Lower leg skin (tissue), 4 donors: ENCODE results near the gene SIX3. TPM values are rescaled to one million over a fixed set of nuclear protein-coding genes. Genes with fewer than 3 reads are reported as not detected.
A peak's percentile ranks its signal among the peaks of the same experiment; 100 is the strongest.

Source experiments
- DNase-seq, 2 donors: peaks; one replicate each; pipeline ENCODE4 v3.0.0-alpha.2; 2019; ENCODE audit warnings: low spot score in 2 of 2
- H3K4me3 ChIP-seq: fragments of 200-600 bp; sonication (generic); 2 replicates; pipeline ENCODE4 v1.5.1; 2017; ENCODE audit warnings: mild to moderate bottlenecking, low read depth; ENCODE audit not compliant: poor library complexity, severe bottlenecking
- CTCF ChIP-seq, 3 donors: fragments of 450-650 bp; IDR thresholded peaks; one replicate each; pipeline ENCODE4 v1.5.1; 2016; ENCODE audit warnings: antibody characterized with exemption in 3 of 3, mild to moderate bottlenecking in 3 of 3, moderate library complexity in 2 of 3
- POLR2A ChIP-seq, 2 donors: fragments of 450-650 bp; IDR thresholded peaks; one replicate each; pipeline ENCODE4 v1.6.1; 2016 to 2017; ENCODE audit warnings: antibody characterized with exemption in 2 of 2, mild to moderate bottlenecking in 1 of 2, moderate library complexity in 1 of 2
- WGBS, 2 donors: methylation state at CpG; one replicate each; pipeline ENCODE4 v1.1.5; 2018; 5-methylcytosine and 5-hydroxymethylcytosine counted together
- intact Hi-C: fragments of 100-400 bp; cut with DNase I; formaldehyde crosslinking; loops from one replicate; pipeline ENCODE4 v1.15.0; 2023; ENCODE audit warnings: low total_unique reads
- total RNA-seq, 4 donors: library from RNA; depleted of rRNA; stranded (reverse); fragments of >200 nt; gene quantifications; one replicate each; pipeline ENCODE4 v1.1.0, GENCODE V29; 2016

The SIX3 gene
- total RNA-seq, 4 donors from 2014 or later, result not detected

DNA sequence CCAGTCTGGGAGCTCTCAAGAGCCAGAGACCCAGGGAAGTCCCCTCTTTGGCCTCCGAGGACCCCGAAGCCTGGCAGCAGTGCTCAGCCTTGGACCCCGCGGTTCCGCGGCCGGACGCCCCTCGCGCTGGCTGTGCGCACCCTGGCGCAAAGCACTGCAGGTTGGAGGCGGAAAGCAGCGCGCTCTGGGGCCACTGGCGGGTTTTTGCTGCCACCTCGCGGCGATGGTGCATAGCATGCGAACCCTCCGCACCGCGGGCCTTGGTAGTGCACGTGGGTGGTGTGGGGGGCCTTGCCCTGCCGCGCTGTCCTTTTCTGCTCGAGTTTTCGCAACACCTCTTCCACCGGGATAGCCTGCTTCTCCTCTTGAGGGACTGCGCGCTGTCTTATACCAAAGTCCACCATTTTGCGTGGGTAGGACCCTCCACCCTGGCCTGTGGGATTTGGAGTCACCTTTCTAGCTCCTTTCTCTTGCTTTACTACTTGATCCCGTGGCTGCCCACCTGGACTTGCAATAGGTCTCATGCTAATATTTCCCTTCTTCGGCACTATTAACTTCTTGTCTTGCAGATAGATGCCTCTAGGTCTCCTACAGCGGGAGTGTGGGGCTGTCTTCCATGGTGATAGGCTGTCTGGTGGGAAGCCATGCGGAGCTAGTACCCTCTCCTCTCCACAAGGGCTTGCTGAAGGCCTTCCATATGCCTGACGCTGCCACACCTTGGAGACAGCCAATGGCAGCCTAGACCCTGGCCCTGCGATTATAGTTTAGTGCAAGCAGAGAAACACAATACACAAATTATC, 14.3 kb downstream of the SIX3 start:
- peak; percentile 44 to 95 for DNase-seq
- no peak for TF ChIP-seq POLR2A (IDR thresholded peaks at IDR 0.05)
- TF ChIP-seq CTCF (IDR thresholded peaks at IDR 0.05), result no peak
- WGBS, 2 donors, result 10 to 12% methylated on average over 32 to 38 of the region's 38 CpGs
- H3K4me3 ChIP-seq, result no peak overlapping the region
- intact Hi-C loops, result loop anchor here (10.0 kb wide), 1 partner anchor 561 kb away; no protein-coding TSS in a partner anchor

- 47 to 53% methylated on average over 1 of the region's 1 CpG for WGBS, 2 donors
- TF ChIP-seq POLR2A (IDR thresholded peaks at IDR 0.05) (no peak), CTCF (IDR thresholded peaks at IDR 0.05) (no peak)
- no peak for DNase-seq
- intact Hi-C loops, result loop anchor here (10.0 kb wide), 1 partner anchor 562 kb away; no protein-coding TSS in a partner anchor
- no peak overlapping the region for H3K4me3 ChIP-seq
These were observed 15.3 kb downstream of the SIX3 start for GRCh38 chr2:44956843-44957242.

- no peak for DNase-seq
- H3K4me3 ChIP-seq, result no peak overlapping the region
- WGBS, 2 donors, result 41 to 46% methylated on average over 6 of the region's 6 CpGs
- TF ChIP-seq CTCF (IDR thresholded peaks at IDR 0.05) (no peak), POLR2A (IDR thresholded peaks at IDR 0.05) (no peak)
- intact Hi-C loops, result loop anchor here (10.0 kb wide), 1 partner anchor 563 kb away; no protein-coding TSS in a partner anchor
These were observed 16.3 kb downstream of the SIX3 start for GRCh38 chr2:44957656-44958327.

GRCh38 chr2:44959855-44960254, 18.4 kb downstream of the SIX3 start:
- intact Hi-C loops, result loop anchor here (10.0 kb wide), 1 partner anchor 565 kb away; no protein-coding TSS in a partner anchor
- H3K4me3 ChIP-seq, result no peak overlapping the region
- no peak for TF ChIP-seq POLR2A (IDR thresholded peaks at IDR 0.05)
- TF ChIP-seq CTCF (IDR thresholded peaks at IDR 0.05), result no peak
- WGBS, 2 donors, result 57 to 63% methylated on average over 6 of the region's 6 CpGs
- peak in 1 of 2 donors; percentile 32 for DNase-seq

DNA sequence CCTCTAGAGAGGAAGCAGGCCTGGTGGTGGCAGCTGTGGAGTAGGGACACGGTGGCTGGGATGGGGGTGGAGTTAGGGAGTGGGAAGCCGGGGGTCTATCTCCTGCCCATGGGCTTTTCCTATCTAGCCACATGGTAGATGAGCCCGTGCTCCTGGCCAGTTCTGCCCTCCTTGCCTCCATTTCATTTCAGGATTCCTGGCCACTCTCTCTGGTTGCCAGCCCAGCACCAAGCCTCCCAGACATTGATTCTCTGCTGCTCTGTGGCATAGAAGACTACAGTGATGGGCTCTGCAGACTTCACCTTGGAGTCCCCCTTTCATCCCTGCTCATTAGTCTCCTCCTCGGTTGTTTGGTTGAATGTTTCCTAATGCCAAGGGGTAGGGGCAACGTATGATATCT, 19.4 kb downstream of the SIX3 start:
- no peak for DNase-seq
- H3K4me3 ChIP-seq, result no peak overlapping the region
- intact Hi-C loops, result no loop called here
- no peak for TF ChIP-seq CTCF (IDR thresholded peaks at IDR 0.05)
- TF ChIP-seq POLR2A (IDR thresholded peaks at IDR 0.05), result no peak
- WGBS, 2 donors, result 71 to 78% methylated on average over 5 of the region's 5 CpGs
